GM12892 (cell line): ENCODE results near the gene HEPHL1.

ENCODE experiments used
- POLR2A ChIP-seq: IDR thresholded peaks from 2 replicates; pipeline ENCODE4 v1.6.1; 2011; ENCODE audit warnings: low read depth, low read length, control low read depth
- POLR2AphosphoS5 ChIP-seq: IDR thresholded peaks from 2 replicates; pipeline ENCODE4 v1.6.1; 2011; ENCODE audit warnings: low read depth, low read length, control low read depth
- TAF1 ChIP-seq: IDR thresholded peaks from 2 replicates; pipeline ENCODE4 v1.6.1; 2011; ENCODE audit warnings: low read depth, mild to moderate bottlenecking, control low read depth, low read length, borderline replicate concordance

GRCh38 chr11:94133752-94134151, 112.6 kb downstream of the HEPHL1 start:
- TF ChIP-seq POLR2AphosphoS5: no peak
- no peak for TF ChIP-seq POLR2A
- no peak for TF ChIP-seq TAF1
